DLD1 (cell line): ENCODE measurements around the gene IFT57.

Experiments used
- in situ Hi-C: cut with HindIII; loops from 2 replicates; pipeline ENCODE4 v1.10.0; 2017; ENCODE audit warnings: low sequenced_read_pairs

The IFT57 gene

GRCh38 chr3:108219336-108219735 lies 2.9 kb downstream of the IFT57 start:
- in situ Hi-C loops, result no loop called here

GRCh38 chr3:108218811-108219210 lies 3.4 kb downstream of the IFT57 start:
- in situ Hi-C loops, result no loop called here

GRCh38 chr3:108215871-108216270 lies 6.4 kb downstream of the IFT57 start:
- in situ Hi-C loops, result no loop called here

GRCh38 chr3:108209579-108209978 lies 12.6 kb downstream of the IFT57 start:
- in situ Hi-C loops, result no loop called here

- in situ Hi-C loops, result no loop called here
Observed at GRCh38 chr3:108208831-108209230, 13.4 kb downstream of the IFT57 start.

GRCh38 chr3:108202834-108203233 lies 19.4 kb downstream of the IFT57 start:
- in situ Hi-C loops, result no loop called here

- in situ Hi-C loops, result no loop called here
Observed at GRCh38 chr3:108202080-108202479, 20.1 kb downstream of the IFT57 start.

- in situ Hi-C loops, result no loop called here
Observed at GRCh38 chr3:108201258-108201657, 21.0 kb downstream of the IFT57 start.

- in situ Hi-C loops, result no loop called here
Observed at GRCh38 chr3:108200578-108200977, 21.6 kb downstream of the IFT57 start.

GRCh38 chr3:108200024-108200423 lies 22.2 kb downstream of the IFT57 start:
- in situ Hi-C loops, result no loop called here

GRCh38 chr3:108191394-108191793 lies 30.8 kb downstream of the IFT57 start:
- in situ Hi-C loops, result no loop called here

GRCh38 chr3:108190346-108190745 lies 31.9 kb downstream of the IFT57 start:
- in situ Hi-C loops, result no loop called here

- in situ Hi-C loops, result no loop called here
Observed at GRCh38 chr3:108189440-108189839, 32.8 kb downstream of the IFT57 start.

- in situ Hi-C loops, result no loop called here
Observed at GRCh38 chr3:108185536-108185935, 36.7 kb downstream of the IFT57 start.

- in situ Hi-C loops, result no loop called here
Observed at GRCh38 chr3:108184824-108185223, 37.4 kb downstream of the IFT57 start.

GRCh38 chr3:108183971-108184370 lies 38.3 kb downstream of the IFT57 start:
- in situ Hi-C loops, result no loop called here

GRCh38 chr3:108183181-108183580 lies 39.0 kb downstream of the IFT57 start:
- in situ Hi-C loops, result no loop called here

- in situ Hi-C loops, result no loop called here
Observed at GRCh38 chr3:108182339-108182738, 39.9 kb downstream of the IFT57 start.

- in situ Hi-C loops, result no loop called here
Observed at GRCh38 chr3:108181172-108181571, 41.1 kb downstream of the IFT57 start.

GRCh38 chr3:108180194-108180593 lies 42.0 kb downstream of the IFT57 start:
- in situ Hi-C loops, result no loop called here

- in situ Hi-C loops, result no loop called here
Observed at GRCh38 chr3:108178676-108179075, 43.5 kb downstream of the IFT57 start.

GRCh38 chr3:108177536-108177935 lies 44.7 kb downstream of the IFT57 start:
- in situ Hi-C loops, result no loop called here

- in situ Hi-C loops, result no loop called here
Observed at GRCh38 chr3:108175352-108175751, 46.9 kb downstream of the IFT57 start.

- in situ Hi-C loops, result no loop called here
Observed at GRCh38 chr3:108171106-108171505, 51.1 kb downstream of the IFT57 start.
